WTC11 (cell line): ENCODE results near the gene TSPAN18. TPM values are rescaled to one million over a fixed set of nuclear protein-coding genes. Genes with fewer than 3 reads are reported as not detected.

Experiments used
- ATAC-seq: fragments of 200-7000 bp; cut with Tn5 transposase; 2 replicates; pipeline ENCODE4 v1.10.0; 2021; ENCODE audit warnings: mild to moderate bottlenecking, moderate library complexity
- CTCF ChIA-PET: fragments of 300-600 bp; sonication (Branson Sonifier 250); formaldehyde crosslinking; loops from one replicate; lab custom pipeline; 2021; ENCODE audit warnings: antibody characterized with exemption; lab: Charles Lee
- POLR2A ChIA-PET: fragments of 350-600 bp; sonication (Branson Sonifier 250); formaldehyde crosslinking; loops from one replicate; lab custom pipeline; 2021; ENCODE audit warnings: antibody characterized with exemption; lab: Charles Lee
- DNase-seq: peaks from one replicate; pipeline ENCODE4 v3.0.0; 2021; ENCODE audit warnings: low spot score
- H3K27ac Mint-ChIP-seq: 2 replicates; pipeline ENCODE4 v1.8.0; 2021; ENCODE audit warnings: mixed read lengths
- H3K27me3 Mint-ChIP-seq: 2 replicates; pipeline ENCODE4 v1.8.0; 2021; ENCODE audit warnings: low read depth, mild to moderate bottlenecking, moderate library complexity, mixed read lengths
- H3K36me3 Mint-ChIP-seq: 2 replicates; pipeline ENCODE4 v1.8.0; 2021; ENCODE audit warnings: mixed read lengths
- H3K4me1 Mint-ChIP-seq: 2 replicates; pipeline ENCODE4 v1.8.0; 2022; ENCODE audit warnings: mixed read lengths
- H3K4me3 Mint-ChIP-seq: 2 replicates; pipeline ENCODE4 v1.8.0; 2021; ENCODE audit warnings: mild to moderate bottlenecking, moderate library complexity, mixed read lengths
- H3K9me3 Mint-ChIP-seq: 2 replicates; pipeline ENCODE4 v1.8.0; 2021; ENCODE audit warnings: mixed read lengths
- AR ChIP-seq: fragments of 250-450 bp; sonication (Bioruptor Pico); IDR thresholded peaks from 2 replicates; pipeline ENCODE4 v1.9.0; 2021; ENCODE audit warnings: mild to moderate bottlenecking
- ATF2 ChIP-seq: sonication (generic); formaldehyde crosslinking; IDR thresholded peaks from 2 replicates; pipeline ENCODE4 v1.8.1; 2022; ENCODE audit warnings: low read depth, missing genetic modification reagents, borderline replicate concordance
- ERG ChIP-seq: fragments of 250-450 bp; sonication (Bioruptor Pico); IDR thresholded peaks from 2 replicates; pipeline ENCODE4 v1.8.0; 2021; ENCODE audit warnings: mild to moderate bottlenecking
- ETV6 ChIP-seq: sonication (generic); formaldehyde crosslinking; IDR thresholded peaks from 2 replicates; pipeline ENCODE4 v1.8.1; 2022; ENCODE audit warnings: mild to moderate bottlenecking, missing genetic modification reagents
- FOXJ3 ChIP-seq: sonication (generic); formaldehyde crosslinking; IDR thresholded peaks from 2 replicates; pipeline ENCODE4 v1.9.0; 2021; ENCODE audit warnings: missing genetic modification reagents, mild to moderate bottlenecking, borderline replicate concordance
- GRHL2 ChIP-seq: fragments of 250-450 bp; sonication (Bioruptor Pico); IDR thresholded peaks from 2 replicates; pipeline ENCODE4 v1.8.0; 2022; ENCODE audit warnings: mild to moderate bottlenecking, moderate library complexity; ENCODE audit not compliant: insufficient replicate concordance, severe bottlenecking
- GTF2I ChIP-seq: fragments of 250-450 bp; sonication (Bioruptor Pico); conservative IDR thresholded peaks from 2 replicates; pipeline ENCODE4 v1.4.0; 2021; ENCODE audit warnings: mild to moderate bottlenecking
- IRF1 ChIP-seq: sonication (generic); formaldehyde crosslinking; IDR thresholded peaks from 2 replicates; pipeline ENCODE4 v1.8.0; 2023; ENCODE audit warnings: missing genetic modification reagents
- MAX ChIP-seq: sonication (generic); formaldehyde crosslinking; IDR thresholded peaks from 2 replicates; pipeline ENCODE4 v1.8.0; 2022; ENCODE audit warnings: mild to moderate bottlenecking, missing genetic modification reagents
- NR1H2 ChIP-seq: sonication (generic); formaldehyde crosslinking; IDR thresholded peaks from 2 replicates; pipeline ENCODE4 v1.9.0; 2021; ENCODE audit warnings: mild to moderate bottlenecking, moderate library complexity, missing genetic modification reagents
- NR3C1 ChIP-seq: sonication (generic); formaldehyde crosslinking; conservative IDR thresholded peaks from 2 replicates; pipeline ENCODE4 v1.8.1; 2023; ENCODE audit warnings: low read depth, mild to moderate bottlenecking, missing genetic modification reagents
- PREB ChIP-seq: sonication (generic); formaldehyde crosslinking; IDR thresholded peaks from 2 replicates; pipeline ENCODE4 v1.8.1; 2022; ENCODE audit warnings: mild to moderate bottlenecking, missing genetic modification reagents, moderate library complexity, borderline replicate concordance
- SP1 ChIP-seq: sonication (generic); formaldehyde crosslinking; conservative IDR thresholded peaks from 2 replicates; pipeline ENCODE4 v1.8.1; 2022; ENCODE audit warnings: missing genetic modification reagents
- ZMAT4 ChIP-seq: fragments of 250-450 bp; sonication (Bioruptor Pico); IDR thresholded peaks from 2 replicates; pipeline ENCODE4 v1.9.0; 2021; ENCODE audit warnings: mild to moderate bottlenecking
- ZNF512 ChIP-seq: sonication (generic); formaldehyde crosslinking; IDR thresholded peaks from 2 replicates; pipeline ENCODE4 v1.8.1; 2022; ENCODE audit warnings: missing genetic modification reagents, borderline replicate concordance
- total RNA-seq: library from RNA; stranded (reverse); gene quantifications from 3 replicates; pipeline ENCODE4 v1.2.3, GENCODE V29; 2021

TSPAN18 gene
- total RNA-seq, 1 experiment from 2014 or later: 44.7 TPM

GRCh38 chr11:44868455-44869421 lies 142.0 kb downstream of the TSPAN18 start:
- Mint-ChIP-seq H3K27me3 (peaks cover 2% of the 10 kb centered on the region; the same call in 1 of the 2 replicates), H3K9me3 (no peaks in the 10 kb centered on the region), H3K36me3 (no peaks in the 10 kb centered on the region), H3K4me3 (no peak overlapping the region), H3K27ac (0 out of 2 replicates have a peak overlapping the region, but pooled peaks have one; percentile 44), H3K4me1 (peaks cover 22% of the 10 kb centered on the region)
- ATAC-seq (peak; percentile 29), DNase-seq (no peak)
- POLR2A ChIA-PET: no interaction called here
- CTCF ChIA-PET: interaction anchor here (0.6 to 2.7 kb wide), 7 partner anchors 19 to 248 kb away, joined by 3 to 13 read pairs (median 4); no protein-coding TSS in a partner anchor
- TF ChIP-seq SP1 (CRISPR knock-in tag) (no peak), GTF2I (CRISPR knock-in tag) (peak; percentile 71; the same call in 1 of the 2 replicates)

- POLR2A ChIA-PET: interaction anchor here (0.6 kb wide), 2 partner anchors 9 to 68 kb away, joined by 3 read pairs; no protein-coding TSS in a partner anchor
- Mint-ChIP-seq H3K36me3 (no peaks in the 10 kb centered on the region), H3K9me3 (no peaks in the 10 kb centered on the region), H3K4me3 (no peak overlapping the region), H3K27me3 (peaks cover 2% of the 10 kb centered on the region; the same call in 1 of the 2 replicates), H3K27ac (no peak overlapping the region), H3K4me1 (peaks cover 16% of the 10 kb centered on the region)
- CTCF ChIA-PET: interaction anchor here (1.0 to 2.7 kb wide), 4 partner anchors 24 to 84 kb away, joined by 3 to 13 read pairs (median 5); no protein-coding TSS in a partner anchor
- no peak for TF ChIP-seq IRF1 (CRISPR knock-in tag)
- no peak for TF ChIP-seq ATF2 (CRISPR knock-in tag)
- no peak for TF ChIP-seq GRHL2 (CRISPR knock-in tag)
- TF ChIP-seq ETV6: no peak
- TF ChIP-seq ZMAT4 (CRISPR knock-in tag): no peak
- TF ChIP-seq FOXJ3: no peak
- TF ChIP-seq NR3C1 (CRISPR knock-in tag): no peak
- no peak for TF ChIP-seq ZNF512
- no peak for TF ChIP-seq ERG (CRISPR knock-in tag)
- ATAC-seq (no peak), DNase-seq (no peak)
Measured at GRCh38 chr11:44870181-44870580, 143.4 kb downstream of the TSPAN18 start.

GRCh38 chr11:44870615-44871176 lies 143.9 kb downstream of the TSPAN18 start:
- Mint-ChIP-seq H3K9me3 (no peaks in the 10 kb centered on the region), H3K36me3 (no peaks in the 10 kb centered on the region), H3K27me3 (peaks cover 2% of the 10 kb centered on the region; the same call in 1 of the 2 replicates), H3K4me3 (no peak overlapping the region), H3K4me1 (peaks cover 11% of the 10 kb centered on the region), H3K27ac (no peak overlapping the region)
- ATAC-seq: no peak
- ChIA-PET POLR2A (interaction anchor here (0.6 kb wide), 1 partner anchor 67 kb away, joined by 3 read pairs; no protein-coding TSS in a partner anchor), CTCF (interaction anchor here (1.0 to 2.7 kb wide), 4 partner anchors 24 to 85 kb away, joined by 3 to 13 read pairs (median 5); no protein-coding TSS in a partner anchor)
- no peak for DNase-seq
- no peak for TF ChIP-seq NR1H2 (CRISPR knock-in tag)
- no peak for TF ChIP-seq AR (CRISPR knock-in tag)
- no peak for TF ChIP-seq MAX (CRISPR knock-in tag)
- no peak for TF ChIP-seq PREB (CRISPR knock-in tag)
